Measurements from ENCODE around the gene ABCA12.
"Not testable (repeated sequence)": the region's sequence is repeated elsewhere in the genome, so short reads cannot be mapped to it uniquely, and the experiment has no call there.

ABCA12 gene

GRCh38 chr2:215138479-215138878 lies at the start of gene ABCA12:
Gene ABCA12, minus strand, starts transcription at chr2:215138626. Its CDS starts 418 bp downstream, at chr2:215138208.
- DNase-seq (ENCODE audit: low spot score), result no peak
- no peak for TF ChIP-seq CTCF (IDR thresholded peaks at IDR 0.05; ENCODE audit: extremely low read depth, missing control alignments)

- no peak for TF ChIP-seq CTCF (IDR thresholded peaks at IDR 0.05; ENCODE audit: extremely low read depth, missing control alignments)
- no peak for DNase-seq (ENCODE audit: low spot score)
Observed at GRCh38 chr2:215188078-215188477, 49.7 kb upstream of the ABCA12 start.

GRCh38 chr2:215186021-215186420 lies 47.6 kb upstream of the ABCA12 start:
- no peak for DNase-seq (ENCODE audit: low spot score)
- no peak for TF ChIP-seq CTCF (IDR thresholded peaks at IDR 0.05; ENCODE audit: extremely low read depth, missing control alignments)

GRCh38 chr2:215178121-215178520 lies 39.7 kb upstream of the ABCA12 start:
- no peak for TF ChIP-seq CTCF (IDR thresholded peaks at IDR 0.05; ENCODE audit: extremely low read depth, missing control alignments)
- DNase-seq (ENCODE audit: low spot score), result no peak

GRCh38 chr2:215171796-215172195 lies 33.4 kb upstream of the ABCA12 start:
- no peak for TF ChIP-seq CTCF (IDR thresholded peaks at IDR 0.05; ENCODE audit: extremely low read depth, missing control alignments)
- no peak for DNase-seq (ENCODE audit: low spot score)

GRCh38 chr2:215171151-215171550 lies 32.7 kb upstream of the ABCA12 start:
- no peak for TF ChIP-seq CTCF (IDR thresholded peaks at IDR 0.05; ENCODE audit: extremely low read depth, missing control alignments)
- peak; percentile 12 for DNase-seq (ENCODE audit: low spot score)

- DNase-seq (ENCODE audit: low spot score), result not testable (repeated sequence)
Observed at GRCh38 chr2:215166505-215166904, 28.1 kb upstream of the ABCA12 start.

GRCh38 chr2:215163319-215163718 lies 24.9 kb upstream of the ABCA12 start:
- DNase-seq (ENCODE audit: low spot score), result not testable (repeated sequence)
